ENCODE measurements around the gene CRYBG3.
A peak's percentile ranks its signal among the peaks of the same experiment; 100 is the strongest.

The CRYBG3 gene

GRCh38 chr3:97940034-97940433 is 118.2 kb downstream of the CRYBG3 start:
- peak; percentile 35 for DNase-seq (ENCODE audit: low read depth)
- TF ChIP-seq POLR2A (IDR thresholded peaks at IDR 0.05; ENCODE audit: extremely low read depth, insufficient read length) = no peak
- TF ChIP-seq CTCF (IDR thresholded peaks at IDR 0.05; ENCODE audit: low read depth, low read length) = no peak
- no peak for TF ChIP-seq MAX (IDR thresholded peaks at IDR 0.05; ENCODE audit: low read depth, low read length)
- TF ChIP-seq MYC (IDR thresholded peaks at IDR 0.05; ENCODE audit: low read depth, low read length) = no peak
- H3K4me3 ChIP-seq (ENCODE audit: low read depth, low read length) = no peak overlapping the region

DNA sequence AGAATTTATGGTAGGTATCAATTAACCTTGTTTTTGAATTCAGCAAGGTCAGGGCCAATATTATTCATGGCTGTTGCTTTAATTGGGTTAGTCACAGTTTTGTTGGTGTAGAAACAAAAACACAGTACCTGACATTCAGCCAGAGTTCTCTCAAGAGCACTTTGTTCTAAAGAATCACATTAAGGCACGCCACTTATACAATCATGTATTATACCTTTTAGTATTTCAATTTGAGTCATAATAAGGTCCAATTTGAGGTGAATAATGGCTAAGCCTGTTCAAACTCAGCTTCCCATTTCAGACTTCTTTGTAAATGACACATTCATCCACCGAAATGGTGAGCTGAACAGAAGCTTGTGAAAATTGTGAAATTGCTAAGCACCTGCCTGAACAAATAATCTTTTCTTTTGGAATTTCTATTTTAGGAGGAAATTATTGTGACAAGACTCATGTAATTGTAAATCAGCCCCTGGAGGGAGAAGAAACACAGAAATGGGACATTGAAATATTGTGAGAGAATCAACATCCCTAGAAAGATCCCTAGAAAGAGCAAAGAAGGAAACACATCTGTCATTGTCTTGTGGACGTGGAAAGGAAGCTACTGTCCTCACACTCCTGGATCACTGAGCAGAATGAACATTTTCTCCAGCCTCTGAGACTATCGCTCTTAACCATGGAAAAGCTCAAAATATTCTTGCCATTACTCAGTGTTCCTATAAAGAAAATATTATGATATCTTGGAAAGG is 121.2 kb downstream of the CRYBG3 start:
- H3K4me3 ChIP-seq (ENCODE audit: low read depth, low read length) = no peak overlapping the region
- TF ChIP-seq MAX (IDR thresholded peaks at IDR 0.05; ENCODE audit: low read depth, low read length) (no peak), CTCF (IDR thresholded peaks at IDR 0.05; ENCODE audit: low read depth, low read length) (no peak), POLR2A (IDR thresholded peaks at IDR 0.05; ENCODE audit: extremely low read depth, insufficient read length) (no peak), MYC (IDR thresholded peaks at IDR 0.05; ENCODE audit: low read depth, low read length) (no peak)
- DNase-seq (ENCODE audit: low read depth) = no peak

DNA sequence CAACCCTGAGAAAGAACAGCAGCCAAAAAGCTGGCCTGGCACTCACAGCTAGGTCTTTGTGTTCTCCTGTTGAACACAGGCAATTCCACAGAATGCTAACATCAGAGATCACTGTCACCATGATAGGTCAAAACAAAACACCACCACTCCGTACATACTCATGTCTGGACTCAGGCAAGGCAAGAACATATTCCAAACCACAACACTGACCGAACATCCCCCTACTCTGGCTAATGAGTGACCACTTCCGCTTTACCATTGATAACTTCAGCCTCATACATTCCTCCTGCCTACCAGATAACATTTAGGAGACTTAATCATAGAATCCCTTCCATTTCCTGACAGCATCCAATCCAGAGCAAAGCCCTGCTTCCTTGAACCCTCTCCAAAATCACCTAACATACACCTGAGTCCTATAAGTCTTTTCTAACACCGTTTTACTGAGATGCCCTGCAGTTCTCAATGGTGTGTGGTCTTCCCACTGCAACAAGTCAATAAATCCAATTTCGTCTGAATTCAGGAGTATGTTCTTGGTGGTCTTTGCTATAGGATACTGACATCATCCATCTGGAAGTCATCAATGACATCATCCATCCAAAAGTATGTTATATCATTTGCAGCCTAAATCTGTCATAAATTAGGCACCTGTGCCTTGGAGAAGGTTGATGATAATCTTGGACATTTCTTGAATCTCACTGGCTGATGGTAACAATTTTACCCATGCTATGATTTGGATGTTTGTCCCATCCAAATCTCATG is 126.7 kb downstream of the CRYBG3 start:
- DNase-seq (ENCODE audit: low read depth) = no peak
- H3K4me3 ChIP-seq (ENCODE audit: low read depth, low read length) = no peak overlapping the region
- TF ChIP-seq MAX (IDR thresholded peaks at IDR 0.05; ENCODE audit: low read depth, low read length) = no peak
- TF ChIP-seq CTCF (IDR thresholded peaks at IDR 0.05; ENCODE audit: low read depth, low read length) = no peak
- TF ChIP-seq POLR2A (IDR thresholded peaks at IDR 0.05; ENCODE audit: extremely low read depth, insufficient read length) = no peak
- TF ChIP-seq MYC (IDR thresholded peaks at IDR 0.05; ENCODE audit: low read depth, low read length) = no peak

GRCh38 chr3:97949110-97949485 is 127.3 kb downstream of the CRYBG3 start:
- no peak overlapping the region for H3K4me3 ChIP-seq (ENCODE audit: low read depth, low read length)
- no peak for TF ChIP-seq MAX (IDR thresholded peaks at IDR 0.05; ENCODE audit: low read depth, low read length)
- no peak for TF ChIP-seq MYC (IDR thresholded peaks at IDR 0.05; ENCODE audit: low read depth, low read length)
- no peak for TF ChIP-seq CTCF (IDR thresholded peaks at IDR 0.05; ENCODE audit: low read depth, low read length)
- no peak for TF ChIP-seq POLR2A (IDR thresholded peaks at IDR 0.05; ENCODE audit: extremely low read depth, insufficient read length)
- no peak for DNase-seq (ENCODE audit: low read depth)

GRCh38 chr3:97949743-97950142 is 127.9 kb downstream of the CRYBG3 start:
- no peak for DNase-seq (ENCODE audit: low read depth)
- no peak for TF ChIP-seq MAX (IDR thresholded peaks at IDR 0.05; ENCODE audit: low read depth, low read length)
- TF ChIP-seq CTCF (IDR thresholded peaks at IDR 0.05; ENCODE audit: low read depth, low read length) = no peak
- no peak for TF ChIP-seq MYC (IDR thresholded peaks at IDR 0.05; ENCODE audit: low read depth, low read length)
- no peak for TF ChIP-seq POLR2A (IDR thresholded peaks at IDR 0.05; ENCODE audit: extremely low read depth, insufficient read length)
- no peak overlapping the region for H3K4me3 ChIP-seq (ENCODE audit: low read depth, low read length)
